GM12878 (cell line): ENCODE measurements around the gene ZNF280C. TPM values are rescaled to one million over a fixed set of nuclear protein-coding genes. Genes with fewer than 3 reads are reported as not detected.

Experiments
- ATAC-seq: fragments of 200-7000 bp; cut with Tn5 transposase; 3 replicates; pipeline ENCODE4 v1.9.1; 2020; ENCODE audit warnings: mild to moderate bottlenecking, moderate library complexity
- BruUV-seq: library from RNA; stranded (reverse); fragments of 400-500 nt; replicated peaks from 2 replicates; lab custom pipeline; 2021; lab: Mats Ljungman, UMichigan
- CTCF ChIA-PET: fragments of 300-600 bp; sonication (Branson Sonifier 250); formaldehyde crosslinking; extraction: SDS; loops from one replicate; lab custom pipeline; 2021; ENCODE audit warnings: inconsistent platforms; lab: Yijun Ruan, JAX
- POLR2A ChIA-PET: fragments of 350-600 bp; formaldehyde crosslinking; extraction: SDS; loops from one replicate; lab custom pipeline; 2021; ENCODE audit warnings: inconsistent platforms; lab: Charles Lee
- RAD21 ChIA-PET: fragments of 300-600 bp; sonication (Branson Sonifier 250); formaldehyde crosslinking; loops from one replicate; lab custom pipeline; 2023; ENCODE audit warnings: antibody characterized with exemption; ENCODE audit not compliant: unreplicated experiment; lab: Charles Lee
- SMC1A ChIA-PET: fragments of 300-600 bp; sonication (Branson Sonifier 250); formaldehyde crosslinking; loops from one replicate; lab custom pipeline; 2023; ENCODE audit not compliant: unreplicated experiment, uncharacterized antibody; lab: Charles Lee
- DNase-seq: peaks from one replicate; pipeline ENCODE4 v3.0.0-alpha.2; 2011; ENCODE audit warnings: low read depth, low spot score
- FAIRE-seq: peaks from 3 replicates; lab custom pipeline; 2011; peaks lifted over from hg19 to GRCh38; lab: Jason Lieb, UNC
- H2AFZ ChIP-seq: 2 replicates; pipeline ENCODE4 v1.6.0; 2011; ENCODE audit warnings: low read depth, low read length, control low read depth; ENCODE audit not compliant: control insufficient read depth
- H3K27ac ChIP-seq: 2 replicates; pipeline ENCODE4 v1.5.1; 2011; ENCODE audit warnings: control low read depth; ENCODE audit not compliant: control insufficient read depth, insufficient read depth
- H3K27me3 ChIP-seq, 2 experiments: replicated peaks in 1 of 2; 2 replicates each; pipeline versions ENCODE4 v1.6.0 to v1.6.1; 2011; ENCODE audit warnings: low read length in 1 of 2; ENCODE audit not compliant: control insufficient read depth in 2 of 2, insufficient read depth in 2 of 2
- H3K36me3 ChIP-seq, 2 experiments: 2 replicates each; pipeline ENCODE4 v1.5.1; 2011; ENCODE audit warnings: low read length in 1 of 2; ENCODE audit not compliant: control insufficient read depth in 2 of 2, insufficient read depth in 2 of 2
- H3K4me1 ChIP-seq: 2 replicates; pipeline ENCODE4 v1.6.1; 2011; ENCODE audit warnings: mild to moderate bottlenecking, low read length, moderate library complexity, mixed read lengths; ENCODE audit not compliant: control insufficient read depth, insufficient read depth
- H3K4me2 ChIP-seq: 2 replicates; pipeline ENCODE4 v1.6.0; 2011; ENCODE audit warnings: control low read depth; ENCODE audit not compliant: control insufficient read depth, insufficient read depth
- H3K4me3 ChIP-seq: fragments of 200-600 bp; sonication (generic); 2 replicates; pipeline ENCODE4 v1.5.1; 2016
- H3K79me2 ChIP-seq: 2 replicates; pipeline ENCODE4 v1.6.0; 2011; ENCODE audit warnings: low read length; ENCODE audit not compliant: control insufficient read depth, insufficient read depth
- H3K9ac ChIP-seq: 2 replicates; pipeline ENCODE4 v1.8.0; 2011; ENCODE audit warnings: low read length, control low read depth, mixed read lengths; ENCODE audit not compliant: control insufficient read depth, insufficient read depth
- H3K9me3 ChIP-seq: replicated peaks from 3 replicates; pipeline ENCODE4 v1.5.1; 2011; ENCODE audit warnings: mild to moderate bottlenecking, low read length; ENCODE audit not compliant: control insufficient read depth, insufficient read depth
- H4K20me1 ChIP-seq: 2 replicates; pipeline ENCODE4 v1.6.0; 2011; ENCODE audit not compliant: control insufficient read depth, insufficient read depth
- BACH1 ChIP-seq: fragments of 450-650 bp; IDR thresholded peaks from 2 replicates; pipeline ENCODE4 v1.6.1; 2017; ENCODE audit warnings: mild to moderate bottlenecking, borderline replicate concordance
- BMI1 ChIP-seq: fragments of 450-650 bp; IDR thresholded peaks from 2 replicates; pipeline ENCODE4 v1.6.1; 2016; ENCODE audit warnings: mild to moderate bottlenecking, moderate library complexity, borderline replicate concordance
- EED ChIP-seq: sonication (generic); IDR thresholded peaks from 2 replicates; pipeline ENCODE4 v1.6.1; 2016; ENCODE audit warnings: antibody characterized with exemption, low read depth
- HDAC6 ChIP-seq: fragments of 200-600 bp; sonication (generic); IDR thresholded peaks from one replicate; pipeline ENCODE4 v1.8.0; 2017; ENCODE audit warnings: antibody characterized with exemption; ENCODE audit not compliant: unreplicated experiment
- HDGF ChIP-seq: fragments of 450-650 bp; IDR thresholded peaks from 2 replicates; pipeline ENCODE4 v1.6.1; 2016; ENCODE audit warnings: antibody characterized with exemption
- LARP7 ChIP-seq: fragments of 450-650 bp; IDR thresholded peaks from 2 replicates; pipeline ENCODE4 v1.6.1; 2017; ENCODE audit warnings: mild to moderate bottlenecking
- MEF2A ChIP-seq: IDR thresholded peaks from 2 replicates; pipeline ENCODE4 v1.6.1; 2011; ENCODE audit warnings: low read depth, mild to moderate bottlenecking, low read length, moderate library complexity; ENCODE audit not compliant: insufficient read depth
- MTA2 ChIP-seq: fragments of 450-650 bp; IDR thresholded peaks from 2 replicates; pipeline ENCODE4 v1.6.1; 2016; ENCODE audit warnings: low read depth, mild to moderate bottlenecking, moderate library complexity
- NR2C1 ChIP-seq: fragments of 450-650 bp; IDR thresholded peaks from 2 replicates; pipeline ENCODE4 v1.6.1; 2017; ENCODE audit warnings: antibody characterized with exemption, mild to moderate bottlenecking, moderate library complexity
- SIN3A ChIP-seq: IDR thresholded peaks from 2 replicates; pipeline ENCODE4 v1.6.1; 2012; ENCODE audit warnings: low read depth, low read length, improper control_type of control experiment
- ZNF622 ChIP-seq: fragments of 450-650 bp; IDR thresholded peaks from 2 replicates; pipeline ENCODE4 v1.6.1; 2017; ENCODE audit warnings: mild to moderate bottlenecking, inconsistent platforms
- WGBS: methylation state at CpG from one replicate; pipeline ENCODE4 v1.1.6; 2016; ENCODE audit warnings: low lambda C conversion rate; ENCODE audit not compliant: insufficient replicate concordance, insufficient coverage; ENCODE audit errors: missing lambda C conversion rate; 5-methylcytosine and 5-hydroxymethylcytosine counted together
- in situ Hi-C: fragments of 300-500 bp; cut with MboI; formaldehyde crosslinking; loops from 9 replicates; pipeline ENCODE4 v1.14.3; 2018; ENCODE audit warnings: mixed read lengths
- intact Hi-C: fragments of 100-400 bp; cut with micrococcal nuclease; formaldehyde crosslinking; loops from one replicate; pipeline ENCODE4 v1.14.2; 2022; ENCODE audit not compliant: unreplicated experiment
- polyA plus RNA-seq, 11 experiments: library from polyadenylated mRNA; depleted of rRNA in 4 of 11; unstranded in 6 of 11; stranded (reverse) in 5 of 11; fragments of >200 nt; fragmentation: Nextera tagmentation in 4 of 11; fragmentation: Illumina TruSeq in 1 of 11; extraction: Ambion mirVana in 4 of 11; extraction: Trizol in 1 of 11; gene quantifications; 1 replicate in 1 of 11; 2 replicates in 10 of 11; pipeline versions ENCODE4 v1.2.1 to v1.2.3, GENCODE V29; 2011 to 2016; ENCODE audit warnings: inconsistent platforms in 2 of 11, missing spikeins in 2 of 11, low read depth in 1 of 11
- total RNA-seq, 4 experiments: library from RNA; depleted of rRNA in 3 of 4; stranded (reverse); fragments of >200 nt in 3 of 4; fragmentation: Illumina TruSeq in 1 of 4; extraction: Trizol in 1 of 4; gene quantifications; 2 replicates each; pipeline versions ENCODE4 v1.2.1 to v1.2.3, GENCODE V29; 2013 to 2021
- TF ChIP-seq, protein P1 (sequence below): IDR thresholded peaks from 2 replicates; pipeline ENCODE4 v1.6.1; 2012; ENCODE audit warnings: low read depth, low read length, improper control_type of control experiment
- TF ChIP-seq, protein P2 (sequence below): IDR thresholded peaks from 2 replicates; pipeline ENCODE4 v1.6.1; 2012; ENCODE audit warnings: low read depth, low read length, improper control_type of control experiment
- TF ChIP-seq, protein P3 (sequence below): IDR thresholded peaks from 2 replicates; pipeline ENCODE4 v1.6.1; 2011; ENCODE audit warnings: low read depth, low read length, improper control_type of control experiment, borderline replicate concordance
- TF ChIP-seq, protein P4 (sequence below): fragments of 450-650 bp; IDR thresholded peaks from 2 replicates; pipeline ENCODE4 v1.6.1; 2017; ENCODE audit warnings: low read depth, mild to moderate bottlenecking, moderate library complexity
- TF ChIP-seq, protein P5 (sequence below): fragments of 450-650 bp; formaldehyde crosslinking; IDR thresholded peaks from 2 replicates; pipeline ENCODE4 v1.5.0; 2022; ENCODE audit warnings: mild to moderate bottlenecking, missing genetic modification characterization

Gene ZNF280C
- total and polyA plus RNA-seq, 10 of the 15 experiments (the other 5 are each of a cell fraction or from before 2014, with no cell fraction given), result 0.82 to 8.8 (median 5.7) TPM

DNA sequence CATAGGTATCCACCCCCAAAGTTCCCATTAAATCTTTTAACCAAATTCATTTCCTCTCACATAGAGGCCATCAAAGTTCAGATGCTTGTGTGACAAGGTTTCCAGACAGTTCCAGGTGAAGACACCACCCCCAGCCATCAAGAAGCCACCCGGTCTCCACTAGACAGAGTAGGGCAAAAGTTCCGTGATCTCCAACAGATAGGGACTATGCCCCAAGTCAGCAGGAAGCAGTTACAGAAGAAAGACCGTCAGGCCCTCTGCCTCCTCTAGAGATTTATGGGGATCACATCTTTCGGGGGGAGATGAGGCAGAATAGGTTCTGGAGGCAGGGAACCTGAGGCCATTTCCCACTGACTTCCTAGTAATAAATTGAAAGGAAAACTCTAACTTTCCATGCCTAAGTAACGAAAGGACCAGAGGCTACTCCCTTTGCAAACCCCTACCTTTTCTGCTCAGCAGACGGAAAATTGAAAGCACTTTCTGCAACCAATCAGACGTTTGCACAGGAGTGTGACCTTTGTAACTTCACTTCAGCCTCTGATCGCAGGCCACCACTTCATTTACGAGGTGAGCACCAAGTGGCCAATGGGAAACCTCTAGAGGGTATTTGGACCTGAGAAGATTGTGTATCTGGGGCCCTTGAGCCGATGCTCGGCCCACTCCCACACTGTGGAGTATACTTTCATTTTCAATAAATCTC lies 18.5 kb upstream of the ZNF280C start:
- Histone ChIP-seq H3K27ac (no peak overlapping the region), H3K27me3 (no peaks in the 10 kb centered on the region), H2AFZ (no peak overlapping the region), H3K9ac (no peak overlapping the region), H4K20me1 (no peaks in the 10 kb centered on the region), H3K4me1 (no peaks in the 10 kb centered on the region), H3K79me2 (no peaks in the 10 kb centered on the region), H3K4me3 (no peak overlapping the region), H3K4me2 (no peak overlapping the region), H3K36me3 (no peaks in the 10 kb centered on the region), H3K9me3 (no peaks in the 10 kb centered on the region; the same call in 2 of the 3 replicates)
- ChIA-PET POLR2A (no interaction called here), CTCF (no interaction called here), SMC1A (no interaction called here), RAD21 (no interaction called here)
- 50% methylated on average over 11 of the region's 11 CpGs for WGBS
- in situ Hi-C loops, result no loop called here
- intact Hi-C loops, result no loop called here
- DNase-seq (no peak), ATAC-seq (no peak), FAIRE-seq (no peak)
- BruUV-seq, result no TSS peak
- TF ChIP-seq HDAC6, result no peak
- no peak for TF ChIP-seq BMI1
- TF ChIP-seq, protein P1, sequence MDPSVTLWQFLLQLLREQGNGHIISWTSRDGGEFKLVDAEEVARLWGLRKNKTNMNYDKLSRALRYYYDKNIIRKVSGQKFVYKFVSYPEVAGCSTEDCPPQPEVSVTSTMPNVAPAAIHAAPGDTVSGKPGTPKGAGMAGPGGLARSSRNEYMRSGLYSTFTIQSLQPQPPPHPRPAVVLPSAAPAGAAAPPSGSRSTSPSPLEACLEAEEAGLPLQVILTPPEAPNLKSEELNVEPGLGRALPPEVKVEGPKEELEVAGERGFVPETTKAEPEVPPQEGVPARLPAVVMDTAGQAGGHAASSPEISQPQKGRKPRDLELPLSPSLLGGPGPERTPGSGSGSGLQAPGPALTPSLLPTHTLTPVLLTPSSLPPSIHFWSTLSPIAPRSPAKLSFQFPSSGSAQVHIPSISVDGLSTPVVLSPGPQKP, result no peak
- no peak for TF ChIP-seq EED
- TF ChIP-seq BACH1, result no peak
- TF ChIP-seq, protein P2, sequence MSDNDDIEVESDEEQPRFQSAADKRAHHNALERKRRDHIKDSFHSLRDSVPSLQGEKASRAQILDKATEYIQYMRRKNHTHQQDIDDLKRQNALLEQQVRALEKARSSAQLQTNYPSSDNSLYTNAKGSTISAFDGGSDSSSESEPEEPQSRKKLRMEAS, result no peak
- TF ChIP-seq ZNF622, result no peak
- no peak for TF ChIP-seq MEF2A
- TF ChIP-seq NR2C1, result no peak
- no peak for TF ChIP-seq HDGF
- no peak for TF ChIP-seq SIN3A
- TF ChIP-seq, protein P3, sequence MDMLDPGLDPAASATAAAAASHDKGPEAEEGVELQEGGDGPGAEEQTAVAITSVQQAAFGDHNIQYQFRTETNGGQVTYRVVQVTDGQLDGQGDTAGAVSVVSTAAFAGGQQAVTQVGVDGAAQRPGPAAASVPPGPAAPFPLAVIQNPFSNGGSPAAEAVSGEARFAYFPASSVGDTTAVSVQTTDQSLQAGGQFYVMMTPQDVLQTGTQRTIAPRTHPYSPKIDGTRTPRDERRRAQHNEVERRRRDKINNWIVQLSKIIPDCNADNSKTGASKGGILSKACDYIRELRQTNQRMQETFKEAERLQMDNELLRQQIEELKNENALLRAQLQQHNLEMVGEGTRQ, result no peak
- no peak for TF ChIP-seq MTA2
- TF ChIP-seq, protein P4, sequence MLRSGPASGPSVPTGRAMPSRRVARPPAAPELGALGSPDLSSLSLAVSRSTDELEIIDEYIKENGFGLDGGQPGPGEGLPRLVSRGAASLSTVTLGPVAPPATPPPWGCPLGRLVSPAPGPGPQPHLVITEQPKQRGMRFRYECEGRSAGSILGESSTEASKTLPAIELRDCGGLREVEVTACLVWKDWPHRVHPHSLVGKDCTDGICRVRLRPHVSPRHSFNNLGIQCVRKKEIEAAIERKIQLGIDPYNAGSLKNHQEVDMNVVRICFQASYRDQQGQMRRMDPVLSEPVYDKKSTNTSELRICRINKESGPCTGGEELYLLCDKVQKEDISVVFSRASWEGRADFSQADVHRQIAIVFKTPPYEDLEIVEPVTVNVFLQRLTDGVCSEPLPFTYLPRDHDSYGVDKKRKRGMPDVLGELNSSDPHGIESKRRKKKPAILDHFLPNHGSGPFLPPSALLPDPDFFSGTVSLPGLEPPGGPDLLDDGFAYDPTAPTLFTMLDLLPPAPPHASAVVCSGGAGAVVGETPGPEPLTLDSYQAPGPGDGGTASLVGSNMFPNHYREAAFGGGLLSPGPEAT, result no peak
- TF ChIP-seq LARP7, result no peak
- TF ChIP-seq, protein P5, sequence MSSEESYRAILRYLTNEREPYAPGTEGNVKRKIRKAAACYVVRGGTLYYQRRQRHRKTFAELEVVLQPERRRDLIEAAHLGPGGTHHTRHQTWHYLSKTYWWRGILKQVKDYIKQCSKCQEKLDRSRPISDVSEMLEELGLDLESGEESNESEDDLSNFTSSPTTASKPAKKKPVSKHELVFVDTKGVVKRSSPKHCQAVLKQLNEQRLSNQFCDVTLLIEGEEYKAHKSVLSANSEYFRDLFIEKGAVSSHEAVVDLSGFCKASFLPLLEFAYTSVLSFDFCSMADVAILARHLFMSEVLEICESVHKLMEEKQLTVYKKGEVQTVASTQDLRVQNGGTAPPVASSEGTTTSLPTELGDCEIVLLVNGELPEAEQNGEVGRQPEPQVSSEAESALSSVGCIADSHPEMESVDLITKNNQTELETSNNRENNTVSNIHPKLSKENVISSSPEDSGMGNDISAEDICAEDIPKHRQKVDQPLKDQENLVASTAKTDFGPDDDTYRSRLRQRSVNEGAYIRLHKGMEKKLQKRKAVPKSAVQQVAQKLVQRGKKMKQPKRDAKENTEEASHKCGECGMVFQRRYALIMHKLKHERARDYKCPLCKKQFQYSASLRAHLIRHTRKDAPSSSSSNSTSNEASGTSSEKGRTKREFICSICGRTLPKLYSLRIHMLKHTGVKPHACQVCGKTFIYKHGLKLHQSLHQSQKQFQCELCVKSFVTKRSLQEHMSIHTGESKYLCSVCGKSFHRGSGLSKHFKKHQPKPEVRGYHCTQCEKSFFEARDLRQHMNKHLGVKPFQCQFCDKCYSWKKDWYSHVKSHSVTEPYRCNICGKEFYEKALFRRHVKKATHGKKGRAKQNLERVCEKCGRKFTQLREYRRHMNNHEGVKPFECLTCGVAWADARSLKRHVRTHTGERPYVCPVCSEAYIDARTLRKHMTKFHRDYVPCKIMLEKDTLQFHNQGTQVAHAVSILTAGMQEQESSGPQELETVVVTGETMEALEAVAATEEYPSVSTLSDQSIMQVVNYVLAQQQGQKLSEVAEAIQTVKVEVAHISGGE (CRISPR knock-in tag), result no peak
